ENCODE results near the gene HOXA2. TPM values are rescaled to one million over a fixed set of nuclear protein-coding genes. Genes with fewer than 3 reads are reported as not detected.

Gene HOXA2
- polyA plus RNA-seq (ENCODE audit: insufficient read length in 12 of 12) = 1 to 10 TPM in 11 of 12 donors, not detected in 1; 1.9 to 10.0 (median 3.7) TPM
- long read RNA-seq, donor 1, transcript HOXA2-202 (1 exons, 1,993 nt) = major isoform, 7 of 12 reads
- long read RNA-seq, donor 1, transcript HOXA2-201 (2 exons, 1,814 nt) = minor isoform, 5 of 12 reads
- long read RNA-seq, donor 1, partial matches to known transcripts = 0 of 12 reads
- long read RNA-seq, donor 1, other reads (novel, unspliced or antisense) = 0 of 12 reads
- long read RNA-seq, donor 2, partial matches to known transcripts = 0 of 7 reads
- long read RNA-seq, donor 2, other reads (novel, unspliced or antisense) = 0 of 7 reads
- long read RNA-seq, donor 3, partial matches to known transcripts = 0 of 3 reads
- long read RNA-seq, donor 3, other reads (novel, unspliced or antisense) = 0 of 3 reads
- long read RNA-seq, donor 4 = 0 reads
- long read RNA-seq, donor 5, partial matches to known transcripts = 0 of 3 reads
- long read RNA-seq, donor 5, other reads (novel, unspliced or antisense) = 0 of 3 reads
- long read RNA-seq, donor 6, transcript HOXA2-202 (1 exons, 1,993 nt) = major isoform, 5 of 6 reads
- long read RNA-seq, donor 6, partial matches to known transcripts = 0 of 6 reads
- long read RNA-seq, donor 6, other reads (novel, unspliced or antisense) = 0 of 6 reads
- long read RNA-seq, donor 7, partial matches to known transcripts = 0 of 1 reads
- long read RNA-seq, donor 7, other reads (novel, unspliced or antisense) = 0 of 1 reads
- long read RNA-seq, donor 8, partial matches to known transcripts = 0 of 3 reads
- long read RNA-seq, donor 8, other reads (novel, unspliced or antisense) = 0 of 3 reads
- long read RNA-seq, donor 9, partial matches to known transcripts = 0 of 1 reads
- long read RNA-seq, donor 9, other reads (novel, unspliced or antisense) = 0 of 1 reads
- long read RNA-seq, donor 10, partial matches to known transcripts = 0 of 3 reads
- long read RNA-seq, donor 10, other reads (novel, unspliced or antisense) = 0 of 3 reads
- long read RNA-seq, donor 11, partial matches to known transcripts = 0 of 4 reads
- long read RNA-seq, donor 11, other reads (novel, unspliced or antisense) = 0 of 4 reads

DNA sequence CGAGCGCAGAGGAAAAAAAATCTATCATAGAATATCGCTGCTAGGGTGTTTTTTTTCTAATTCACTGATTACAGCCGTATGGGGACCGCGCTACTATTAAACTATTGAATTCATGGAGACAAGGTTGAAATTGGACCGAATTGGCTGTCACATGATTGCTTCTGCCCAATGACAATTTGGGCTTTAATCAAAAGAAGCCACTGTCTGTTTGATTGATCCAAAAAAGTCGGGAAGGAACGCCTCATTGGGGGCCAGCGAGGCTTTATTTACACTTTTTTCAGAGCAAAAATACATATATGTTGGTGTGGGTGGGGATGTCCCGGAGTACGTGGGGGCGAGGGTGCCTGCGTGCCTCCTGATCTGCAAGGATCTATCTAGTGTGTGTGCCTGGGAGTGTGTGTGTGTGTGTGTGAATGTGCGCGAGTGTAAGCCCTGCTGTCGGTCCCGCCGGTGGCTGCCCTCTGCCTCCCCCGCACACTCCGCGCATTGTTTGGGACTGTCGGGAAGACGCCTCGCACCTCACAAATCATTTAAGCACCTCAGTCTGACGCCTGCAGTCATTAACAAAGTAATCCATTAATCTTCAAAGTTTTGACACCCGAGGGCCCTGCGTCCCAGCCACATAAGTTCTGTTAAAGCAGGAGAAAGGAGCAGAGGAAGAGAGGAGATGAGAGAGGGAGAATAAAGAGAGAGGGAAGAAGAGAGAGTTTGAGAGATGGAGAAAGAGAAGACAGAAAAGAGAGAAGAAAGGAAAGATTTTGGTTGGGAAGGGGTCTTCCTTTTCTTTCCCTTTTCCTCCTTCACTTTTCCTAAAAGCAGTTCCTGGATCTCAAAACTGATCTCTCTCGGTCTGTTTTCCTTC lies at the start of gene HOXA2:
HOXA2 (minus strand) TSS at position 103 of the 862 bp plus-strand sequence. CDS start 183 bp downstream, outside the sequence.
- no peak for DNase-seq

DNA sequence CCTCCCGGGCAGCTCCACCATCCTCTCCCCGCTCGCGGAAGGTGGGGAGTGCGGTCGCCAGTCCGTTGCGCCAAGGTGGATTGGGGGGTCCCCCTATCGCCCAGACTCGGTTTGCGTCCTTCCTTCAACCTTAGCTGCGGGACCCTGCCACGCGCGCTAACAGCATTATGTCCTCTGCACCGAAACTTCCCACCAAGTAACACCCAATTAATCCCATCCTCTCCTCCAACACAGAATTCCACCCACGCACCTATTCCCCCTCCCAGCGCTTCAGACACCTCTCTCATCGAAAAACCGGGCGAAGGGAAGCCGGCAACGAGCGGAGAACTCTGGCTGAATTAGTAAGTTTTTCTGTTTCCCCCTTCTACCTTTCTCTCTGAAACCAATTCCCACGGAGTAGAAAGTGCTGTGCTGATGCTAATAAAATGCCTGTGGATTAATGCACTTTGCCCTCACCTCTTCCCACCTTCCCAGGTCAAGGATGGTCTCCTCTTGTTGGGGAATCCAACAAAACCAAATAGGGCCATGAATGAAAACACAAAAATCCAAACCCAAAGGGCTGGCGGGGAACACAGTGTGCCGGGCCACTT lies 49.0 kb upstream of the HOXA2 start:
- DNase-seq = no peak

DNA sequence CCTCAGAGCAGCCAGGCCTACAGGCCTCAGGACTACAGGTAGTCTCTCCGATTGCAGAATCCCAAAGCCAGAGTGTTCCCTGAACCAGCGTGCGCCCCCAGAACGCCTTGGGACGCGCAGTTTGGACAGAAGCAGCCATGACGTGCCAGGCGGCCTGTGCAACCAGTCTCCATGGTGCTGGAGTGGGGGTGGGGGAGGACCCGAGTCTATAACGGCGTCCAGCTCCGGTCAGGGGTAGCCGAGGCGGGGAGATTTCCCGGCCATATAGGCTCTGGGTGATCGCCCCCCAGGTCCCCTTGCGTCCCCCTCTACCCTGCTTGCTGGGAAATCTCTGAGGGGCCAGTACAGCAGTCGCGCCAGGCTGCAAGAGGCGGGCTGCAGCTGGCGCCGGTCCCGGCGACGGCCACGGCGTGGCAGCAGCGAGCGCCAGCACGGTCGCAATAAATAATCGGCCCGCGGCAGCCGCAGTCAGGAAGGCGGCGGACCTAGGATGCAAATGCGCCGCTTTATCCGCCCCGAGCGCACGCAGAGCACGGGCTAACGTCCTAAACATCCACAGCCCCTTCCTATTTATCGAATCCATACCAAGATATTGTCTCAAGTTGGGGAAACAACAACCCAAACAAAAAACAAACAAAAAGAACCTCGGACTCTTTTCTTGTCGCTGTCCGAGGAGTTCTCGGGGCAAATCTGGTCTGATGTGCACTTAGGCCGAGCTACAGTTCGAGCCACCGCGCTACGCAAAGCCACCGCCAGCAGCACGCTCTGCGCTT lies 48.3 kb upstream of the HOXA2 start:
- peak; percentile 86 for DNase-seq

DNA sequence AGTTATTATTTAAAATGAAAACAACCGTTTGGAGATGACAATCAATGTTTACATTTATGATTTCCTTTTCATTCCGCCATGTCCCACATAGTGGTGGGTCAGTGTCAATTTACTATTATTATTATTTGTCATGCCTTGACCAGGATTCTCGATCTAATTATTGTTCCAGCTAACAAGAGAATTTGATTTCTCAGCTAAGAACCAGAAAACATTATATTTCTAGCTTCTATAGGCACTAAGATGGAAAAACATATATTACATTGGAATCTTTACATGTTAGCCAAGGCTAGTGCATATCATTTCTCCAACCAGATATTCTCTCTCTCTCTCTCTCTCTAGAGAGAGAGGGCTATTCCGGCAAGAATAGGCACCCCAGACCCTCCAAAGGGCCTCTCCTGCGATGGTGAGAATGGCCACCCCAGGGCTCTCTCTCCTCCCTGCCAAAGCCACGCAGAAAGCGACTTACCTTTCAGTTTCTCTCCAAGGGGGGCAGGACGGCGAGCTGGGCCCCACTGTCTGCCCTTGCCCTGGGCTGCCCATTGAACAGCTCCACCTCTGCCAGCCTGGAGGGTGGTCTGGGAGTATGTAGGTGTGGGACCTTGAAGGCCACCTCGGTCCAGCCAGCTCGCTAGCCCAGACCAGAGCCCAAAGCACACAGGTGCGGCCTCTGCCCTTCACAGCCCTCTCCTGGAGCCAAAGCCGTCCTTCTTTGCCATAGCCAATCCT lies 47.5 kb upstream of the HOXA2 start:
- DNase-seq = no peak

DNA sequence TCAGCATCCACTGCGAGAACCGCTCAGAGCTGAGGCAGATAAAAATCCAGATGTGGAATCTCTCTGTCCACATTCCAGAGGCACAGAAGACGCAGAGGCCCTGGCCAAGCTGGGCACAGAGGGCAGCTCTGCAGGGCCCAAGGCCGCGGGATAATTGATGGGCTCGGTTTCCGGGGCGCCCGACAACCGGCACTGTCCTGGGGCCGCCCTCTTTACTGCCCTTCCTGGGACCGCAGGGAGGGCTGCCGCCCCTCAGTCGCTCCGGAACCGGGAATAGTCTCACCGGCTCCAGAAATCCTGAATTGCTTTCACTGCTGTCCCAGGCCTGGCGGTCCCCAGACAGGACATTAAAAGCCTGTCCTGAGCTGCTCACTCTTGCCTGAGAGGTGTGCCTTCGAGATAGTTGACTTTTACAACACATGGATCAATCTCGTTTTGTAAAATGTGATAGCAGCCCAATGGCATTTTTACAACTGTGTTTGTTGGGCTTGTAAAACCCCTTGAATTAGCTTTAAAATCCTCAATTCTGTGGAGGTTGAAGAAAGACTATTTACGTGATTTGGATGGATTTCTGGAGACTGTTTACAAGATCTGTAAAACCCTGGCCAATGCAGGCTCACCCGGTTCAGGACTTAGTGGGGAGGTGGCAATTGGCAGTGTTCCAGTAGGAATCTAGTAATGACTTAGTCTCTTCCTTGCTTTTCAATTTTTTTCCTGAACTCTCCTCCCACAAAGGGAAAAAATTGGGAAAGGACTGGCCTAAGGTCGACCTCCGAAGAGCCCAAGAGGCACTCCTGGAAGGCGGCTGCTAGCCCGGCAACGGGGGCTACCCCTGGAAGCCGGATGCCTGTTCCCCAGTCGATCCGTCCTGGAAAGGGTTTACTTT lies 46.5 kb upstream of the HOXA2 start:
- peak; percentile 41 for DNase-seq

DNA sequence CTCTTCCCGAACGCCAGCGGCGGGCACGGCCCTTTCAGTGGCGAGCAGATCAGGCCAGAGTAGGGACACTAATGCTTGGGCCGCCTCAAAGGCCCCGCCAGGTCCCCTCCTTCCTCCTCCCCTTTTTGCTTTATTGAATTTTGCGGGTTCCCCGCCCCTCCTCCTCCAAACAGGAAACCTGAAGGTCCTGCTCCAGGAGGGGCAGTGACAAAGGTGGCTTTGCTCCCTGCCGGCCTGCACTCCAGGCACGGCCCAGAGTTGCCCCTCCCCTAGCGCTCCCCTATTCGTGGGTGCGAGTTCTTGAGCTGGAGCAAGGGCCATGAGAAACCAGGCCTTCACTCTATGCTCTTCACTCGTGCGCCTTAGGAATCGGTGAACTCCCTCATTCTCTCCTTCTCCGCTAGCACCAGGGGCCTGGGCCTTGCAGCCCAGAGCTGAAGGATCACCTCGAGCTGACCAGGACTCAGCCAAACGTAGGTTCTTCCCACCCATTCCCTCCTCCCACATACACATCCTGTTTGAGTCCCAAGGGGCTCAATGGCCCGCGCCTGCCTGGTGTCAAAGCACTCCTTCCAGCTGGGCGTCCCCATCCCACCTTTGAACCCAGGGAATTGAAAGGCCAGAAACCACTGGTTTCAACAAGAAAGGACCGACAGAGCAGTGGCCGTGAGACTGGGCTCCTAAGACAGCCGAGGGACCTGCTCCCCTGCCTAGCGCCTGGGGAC lies 45.7 kb upstream of the HOXA2 start:
- peak; percentile 53 for DNase-seq

DNA sequence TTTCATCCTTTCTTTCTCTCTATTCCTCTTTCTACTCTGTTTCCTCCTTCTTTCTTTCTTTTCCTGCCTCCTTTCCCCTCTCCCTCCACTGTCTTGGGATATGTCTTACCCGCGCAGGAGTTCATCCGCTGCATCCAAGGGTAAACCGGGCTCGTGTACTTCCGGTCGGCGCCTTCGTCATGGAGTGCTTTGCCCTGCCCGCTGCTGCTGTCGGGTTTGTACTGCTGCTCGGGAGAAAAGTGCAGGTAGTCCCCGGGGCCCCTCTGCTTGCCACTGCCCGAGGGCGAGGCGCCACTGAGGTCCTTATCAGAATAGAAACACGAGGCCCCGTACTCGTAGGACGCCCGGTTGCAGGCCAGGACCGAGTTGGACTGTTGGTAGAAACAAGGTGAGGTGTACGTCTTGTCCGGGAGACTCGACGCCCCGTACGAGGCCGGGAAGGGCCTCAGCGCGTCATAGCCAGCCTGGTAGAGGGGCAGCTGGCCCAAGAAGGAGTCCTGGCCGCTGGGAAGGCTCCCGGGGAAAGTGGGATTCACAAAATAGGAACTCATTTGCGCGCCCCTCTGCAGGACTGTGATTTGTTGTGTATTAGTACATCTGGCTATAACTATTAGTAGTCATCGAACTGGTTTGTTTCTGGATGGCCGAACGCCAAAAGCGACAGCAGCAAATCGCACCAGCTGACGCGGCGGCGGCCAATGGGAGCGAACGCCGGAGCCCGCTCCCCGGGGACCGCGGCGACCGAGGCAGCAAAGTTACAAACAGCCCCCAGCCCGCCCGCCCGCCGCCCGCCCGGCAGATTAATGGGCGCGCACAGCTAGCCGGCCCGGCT lies 44.9 kb upstream of the HOXA2 start, which contains the start of gene HOXA6:
HOXA6 (minus strand) TSS at position 576 of the 832 bp plus-strand sequence; CDS start at position 551, 25 bp downstream.
- peak; percentile 70 for DNase-seq

DNA sequence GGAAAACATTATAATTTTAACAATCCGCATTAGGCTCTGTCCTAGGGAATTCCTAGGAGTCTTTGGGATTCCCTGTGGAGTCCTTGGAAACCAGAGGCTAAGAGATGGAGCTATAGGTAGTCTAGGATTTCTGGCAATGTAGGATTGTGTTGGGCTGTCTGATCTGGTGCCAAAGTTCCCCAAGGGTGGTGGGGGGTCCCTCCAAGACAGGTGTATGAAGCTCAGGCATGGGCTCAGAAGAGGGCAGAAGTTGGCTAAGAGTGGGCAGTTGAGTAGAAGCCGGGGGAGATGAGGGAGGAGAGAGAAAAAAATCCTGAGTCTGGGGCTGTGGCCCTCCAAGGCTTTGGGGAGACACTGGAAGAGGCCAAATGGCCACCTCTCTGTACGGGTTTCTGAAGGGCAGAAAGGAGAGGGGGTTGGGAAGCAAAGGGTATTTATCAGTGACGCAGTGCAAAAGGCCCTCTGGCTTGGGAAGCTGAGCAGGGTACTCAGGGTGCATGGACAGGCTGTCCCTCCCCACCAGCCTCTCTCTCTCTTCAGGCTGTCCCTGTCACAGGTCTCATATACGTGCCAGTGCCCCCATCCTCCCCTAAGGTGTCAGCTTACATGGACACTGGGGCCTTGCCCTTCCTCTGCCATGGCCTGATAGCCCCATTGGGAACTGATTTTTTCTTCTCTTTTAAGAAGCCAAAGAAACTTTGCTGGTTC lies 44.2 kb upstream of the HOXA2 start:
- DNase-seq = no peak

DNA sequence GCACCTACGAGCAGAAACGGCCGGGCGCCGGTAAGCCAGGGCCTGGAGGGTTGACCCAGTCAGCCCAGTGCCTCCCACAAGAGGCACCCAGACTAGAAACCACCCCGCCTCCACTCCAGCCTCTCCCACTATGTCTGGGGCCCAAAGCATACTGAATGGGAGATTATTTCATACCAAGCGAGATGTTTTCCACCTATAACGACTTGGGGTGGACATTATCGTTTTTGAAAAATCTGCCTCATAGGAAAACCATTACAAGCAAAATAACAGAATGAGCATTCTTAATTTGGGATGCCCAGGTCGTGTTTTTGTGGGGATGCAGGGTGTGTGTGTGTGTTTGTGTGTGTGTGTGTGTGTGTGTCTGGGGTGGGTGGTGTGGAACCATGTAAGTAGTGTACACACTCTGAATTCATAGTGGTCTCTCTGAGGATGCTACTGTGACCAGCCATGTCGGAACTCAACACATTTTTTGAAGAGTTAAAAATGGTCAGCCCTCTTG lies 43.5 kb upstream of the HOXA2 start:
- no peak for DNase-seq

DNA sequence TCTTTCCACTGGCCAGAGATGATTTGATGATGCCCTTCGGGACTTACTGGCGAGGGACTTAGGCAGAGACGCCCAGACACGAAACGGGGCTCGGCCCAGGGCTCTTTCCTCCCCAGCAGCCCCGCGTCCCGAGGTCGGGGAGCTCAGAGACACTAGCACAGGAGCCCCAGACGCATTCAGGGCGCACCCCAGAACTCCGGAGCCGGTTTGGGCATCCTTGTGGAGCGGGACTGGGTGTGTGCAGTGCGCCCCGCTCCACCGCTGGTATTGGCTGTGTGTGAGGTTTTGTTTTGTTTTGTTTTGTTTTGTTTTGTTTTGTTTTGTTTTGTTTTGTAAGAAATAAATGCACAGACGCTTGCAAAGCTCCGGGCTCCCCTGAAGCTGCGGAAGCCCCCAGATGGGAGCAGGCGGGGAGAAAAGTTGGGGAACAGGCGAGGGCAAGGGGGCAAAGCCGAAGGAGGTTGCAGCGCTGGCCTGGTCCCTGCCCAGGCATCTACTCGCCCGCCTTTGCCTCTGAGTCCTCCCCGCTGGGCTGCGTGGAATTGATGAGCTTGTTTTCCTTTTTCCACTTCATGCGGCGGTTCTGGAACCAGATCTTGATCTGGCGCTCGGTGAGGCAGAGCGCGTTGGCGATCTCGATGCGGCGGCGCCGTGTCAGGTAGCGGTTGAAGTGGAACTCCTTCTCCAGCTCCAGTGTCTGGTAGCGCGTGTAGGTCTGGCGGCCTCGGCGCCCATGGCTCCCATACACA lies 42.9 kb upstream of the HOXA2 start:
- DNase-seq = peak; percentile 35

DNA sequence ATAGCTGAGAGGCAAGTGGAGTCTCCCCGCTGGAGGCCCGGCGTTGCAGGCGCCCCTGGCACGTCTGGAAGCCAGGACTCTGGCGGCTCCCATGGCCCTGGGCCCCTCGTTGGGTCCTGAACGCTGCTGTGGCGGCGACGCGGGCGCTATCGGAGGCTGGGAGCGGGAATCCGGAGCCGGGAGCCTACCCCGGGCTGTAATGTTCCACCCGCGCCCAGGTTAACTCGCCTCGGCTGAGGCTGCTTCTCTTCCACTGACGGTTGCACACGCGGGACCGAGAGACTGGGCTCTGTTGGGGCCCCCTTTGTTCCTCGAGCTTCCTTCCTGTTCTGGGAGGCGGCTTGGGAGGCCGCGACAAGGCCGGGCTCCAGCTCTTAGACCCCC lies 42.3 kb upstream of the HOXA2 start:
- no peak for DNase-seq

DNA sequence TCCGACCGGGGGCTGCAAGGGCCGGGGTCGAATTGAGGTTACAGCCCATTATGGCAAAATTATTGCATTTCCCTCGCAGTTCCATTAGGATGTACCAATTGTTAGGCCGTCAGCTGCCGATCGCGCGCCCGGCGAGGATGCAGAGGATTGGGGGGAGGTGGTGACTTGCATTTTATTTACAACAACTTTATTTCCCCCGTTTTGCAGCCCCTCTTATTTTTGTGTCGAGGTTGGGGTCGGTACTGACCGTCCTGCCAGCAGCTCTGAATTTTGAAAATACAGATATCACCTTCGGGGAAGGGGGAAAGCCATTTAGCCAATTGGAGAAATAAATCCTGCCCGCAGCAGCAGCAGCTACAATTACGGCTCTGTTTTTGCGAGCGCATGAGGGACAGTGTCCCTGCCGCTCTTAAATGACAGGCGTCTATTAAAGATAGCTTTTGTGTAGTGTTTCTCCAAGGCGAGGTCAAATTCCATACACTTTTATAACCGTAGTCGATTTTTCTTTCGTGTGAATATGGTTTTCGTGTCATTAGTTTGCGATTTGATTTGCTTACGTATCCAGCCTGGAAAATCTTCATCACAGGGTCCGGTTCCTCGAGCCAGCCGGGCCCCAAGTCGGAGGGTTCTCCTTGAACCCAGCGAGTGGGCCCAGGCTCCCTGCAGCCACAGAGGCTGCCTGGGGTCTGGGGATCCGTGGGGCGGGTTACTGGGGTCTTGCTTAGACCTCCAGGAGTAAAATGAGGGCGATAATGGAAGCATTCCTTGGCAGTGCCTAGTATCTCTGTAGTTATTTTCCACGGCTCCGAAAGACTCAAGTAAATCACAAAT lies 41.7 kb upstream of the HOXA2 start:
- DNase-seq = peak; percentile 45

DNA sequence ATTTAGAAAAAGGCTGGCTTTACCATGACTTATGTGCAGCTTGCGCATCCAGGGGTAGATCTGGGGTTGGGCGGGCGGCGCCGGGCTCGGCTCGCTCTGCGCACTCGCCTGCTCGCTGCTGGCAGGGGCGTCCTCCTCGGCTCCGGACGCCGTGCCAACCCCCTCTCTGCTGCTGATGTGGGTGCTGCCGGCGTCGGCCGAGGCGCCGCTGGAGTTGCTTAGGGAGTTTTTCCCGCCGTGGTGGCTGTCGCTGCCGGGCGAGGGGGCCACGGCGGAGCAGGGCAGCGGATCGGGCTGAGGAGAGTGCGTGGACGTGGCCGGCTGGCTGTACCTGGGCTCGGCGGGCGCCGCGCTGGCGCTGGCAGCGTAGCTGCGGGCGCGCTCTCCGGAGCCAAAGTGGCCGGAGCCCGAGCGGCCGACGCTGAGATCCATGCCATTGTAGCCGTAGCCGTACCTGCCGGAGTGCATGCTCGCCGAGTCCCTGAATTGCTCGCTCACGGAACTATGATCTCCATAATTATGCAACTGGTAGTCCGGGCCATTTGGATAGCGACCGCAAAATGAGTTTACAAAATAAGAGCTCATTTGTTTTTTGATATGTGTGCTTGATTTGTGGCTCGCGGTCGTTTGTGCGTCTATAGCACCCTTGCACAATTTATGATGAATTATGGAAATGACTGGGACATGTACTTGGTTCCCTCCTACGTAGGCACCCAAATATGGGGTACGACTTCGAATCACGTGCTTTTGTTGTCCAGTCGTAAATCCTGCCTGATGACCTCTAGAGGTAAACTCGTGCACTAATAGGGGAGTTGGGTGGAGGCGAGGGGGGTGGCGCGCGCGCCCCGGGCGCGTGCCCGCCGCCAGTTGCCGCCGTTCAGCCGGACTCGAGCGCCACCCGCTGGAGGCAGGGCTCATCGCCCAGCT lies 40.8 kb upstream of the HOXA2 start, which contains the start of gene HOXA5:
HOXA5 (minus strand) TSS at position 659 of the 927 bp plus-strand sequence; CDS start at position 585, 74 bp downstream.
- peak; percentile 80 for DNase-seq
